Tibial nerve (tissue), 3 donors: ENCODE data around the gene SMYD1.

Experiments
- POLR2A ChIP-seq, 2 donors: fragments of 450-650 bp; IDR thresholded peaks; one replicate each; pipeline ENCODE4 v1.6.1; 2017; ENCODE audit warnings: antibody characterized with exemption in 2 of 2, mild to moderate bottlenecking in 2 of 2, moderate library complexity in 2 of 2
- TF ChIP-seq, protein P1 (sequence below), 5 experiments: fragments of 200-600 bp in 3 of 5; fragments of 450-650 bp in 2 of 5; sonication (generic) in 3 of 5; IDR thresholded peaks; one replicate each; pipeline ENCODE4 v1.5.1; 2016 to 2019; ENCODE audit warnings: antibody characterized with exemption in 5 of 5, mild to moderate bottlenecking in 3 of 5, moderate library complexity in 2 of 5

DNA sequence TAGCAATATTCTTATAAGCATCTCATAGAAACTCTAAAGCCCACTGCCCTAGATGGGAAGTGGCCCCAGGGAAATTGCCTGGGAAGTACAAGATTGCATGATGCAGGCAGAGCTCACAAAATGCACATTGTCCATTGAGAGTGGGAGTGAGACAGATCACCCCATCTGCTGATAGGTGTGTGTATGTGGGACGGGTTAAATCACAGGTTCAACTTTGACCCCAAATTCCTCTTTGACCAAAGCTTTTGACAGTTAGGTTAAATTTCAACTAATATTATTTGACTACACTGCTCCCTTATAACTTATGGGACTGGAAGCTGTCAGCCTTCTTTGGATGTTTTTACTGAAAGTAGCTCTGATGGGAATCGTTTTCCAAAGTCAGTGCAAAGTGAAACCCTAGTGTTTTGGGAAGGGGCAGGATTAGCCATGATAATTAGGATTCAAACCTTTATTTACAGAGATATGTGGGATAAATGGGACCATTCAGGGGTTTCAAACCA, 71.6 kb downstream of the SMYD1 start:
- TF ChIP-seq, protein P1, sequence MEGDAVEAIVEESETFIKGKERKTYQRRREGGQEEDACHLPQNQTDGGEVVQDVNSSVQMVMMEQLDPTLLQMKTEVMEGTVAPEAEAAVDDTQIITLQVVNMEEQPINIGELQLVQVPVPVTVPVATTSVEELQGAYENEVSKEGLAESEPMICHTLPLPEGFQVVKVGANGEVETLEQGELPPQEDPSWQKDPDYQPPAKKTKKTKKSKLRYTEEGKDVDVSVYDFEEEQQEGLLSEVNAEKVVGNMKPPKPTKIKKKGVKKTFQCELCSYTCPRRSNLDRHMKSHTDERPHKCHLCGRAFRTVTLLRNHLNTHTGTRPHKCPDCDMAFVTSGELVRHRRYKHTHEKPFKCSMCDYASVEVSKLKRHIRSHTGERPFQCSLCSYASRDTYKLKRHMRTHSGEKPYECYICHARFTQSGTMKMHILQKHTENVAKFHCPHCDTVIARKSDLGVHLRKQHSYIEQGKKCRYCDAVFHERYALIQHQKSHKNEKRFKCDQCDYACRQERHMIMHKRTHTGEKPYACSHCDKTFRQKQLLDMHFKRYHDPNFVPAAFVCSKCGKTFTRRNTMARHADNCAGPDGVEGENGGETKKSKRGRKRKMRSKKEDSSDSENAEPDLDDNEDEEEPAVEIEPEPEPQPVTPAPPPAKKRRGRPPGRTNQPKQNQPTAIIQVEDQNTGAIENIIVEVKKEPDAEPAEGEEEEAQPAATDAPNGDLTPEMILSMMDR (IDR thresholded peaks at IDR 0.05), result no peak
- no peak for TF ChIP-seq POLR2A (IDR thresholded peaks at IDR 0.05)
